GM18861 (cell line): ENCODE measurements around the gene HEPACAM.

Source experiments
- ATAC-seq: cut with Tn5 transposase; IDR thresholded peaks from one replicate; pipeline ENCODE4 v1.9.1; 2021; ENCODE audit not compliant: unreplicated experiment

Gene HEPACAM

DNA sequence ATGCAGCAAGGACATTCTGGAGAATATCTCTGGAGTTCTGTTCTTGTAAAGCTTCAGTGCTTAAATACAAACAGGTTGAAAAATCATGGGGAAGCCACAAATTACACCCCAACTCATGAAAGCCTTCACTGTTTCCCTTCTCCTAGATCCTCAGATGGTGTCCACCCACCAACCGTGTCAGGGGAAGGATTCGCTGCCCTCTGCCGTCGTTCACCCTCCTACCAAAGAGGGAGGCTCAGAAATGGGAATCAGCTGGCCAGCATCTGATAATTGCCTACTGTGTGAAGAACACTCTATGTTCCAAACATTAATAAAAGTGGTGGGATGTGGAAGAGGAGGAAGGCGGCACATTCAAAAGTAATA is 7.4 kb upstream of the HEPACAM start:
- ATAC-seq, result no peak

DNA sequence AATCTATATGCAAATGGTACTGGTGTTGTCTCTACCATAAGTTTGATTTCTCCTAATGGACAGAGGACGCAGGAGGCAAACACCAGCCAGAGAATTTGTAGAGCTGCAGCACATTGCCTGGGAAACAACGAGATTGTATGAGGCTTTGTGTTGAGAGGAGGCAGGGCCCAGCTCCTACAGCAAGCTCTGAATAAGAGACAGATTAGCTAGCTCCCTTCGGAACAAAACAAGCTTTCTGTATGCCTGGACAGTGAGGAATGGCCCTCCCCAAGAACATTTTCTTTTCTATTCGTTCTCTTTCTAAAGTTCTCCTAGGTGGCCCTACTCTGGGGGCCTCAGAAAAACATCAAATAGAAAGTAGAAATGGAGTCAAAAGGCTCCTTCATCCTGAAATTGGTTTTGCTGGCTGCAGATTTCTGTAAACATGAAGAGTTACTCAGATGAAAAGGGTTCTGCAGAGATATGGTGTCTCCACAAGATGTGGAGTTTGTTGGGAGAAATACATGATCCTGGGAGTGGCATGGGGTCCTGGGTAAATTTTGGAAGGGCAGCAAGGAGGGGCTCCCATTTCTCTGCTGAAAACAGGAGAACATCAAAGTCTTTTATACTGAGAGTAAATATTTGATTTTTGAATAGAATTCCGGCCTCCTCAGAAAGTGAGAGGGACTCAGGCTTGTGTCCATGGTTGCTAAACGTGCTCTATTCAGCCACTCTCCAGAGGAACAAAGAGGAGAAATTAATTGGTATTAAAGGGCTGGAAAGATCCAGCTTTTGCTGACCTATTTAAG is 6.8 kb upstream of the HEPACAM start:
- no peak for ATAC-seq

DNA sequence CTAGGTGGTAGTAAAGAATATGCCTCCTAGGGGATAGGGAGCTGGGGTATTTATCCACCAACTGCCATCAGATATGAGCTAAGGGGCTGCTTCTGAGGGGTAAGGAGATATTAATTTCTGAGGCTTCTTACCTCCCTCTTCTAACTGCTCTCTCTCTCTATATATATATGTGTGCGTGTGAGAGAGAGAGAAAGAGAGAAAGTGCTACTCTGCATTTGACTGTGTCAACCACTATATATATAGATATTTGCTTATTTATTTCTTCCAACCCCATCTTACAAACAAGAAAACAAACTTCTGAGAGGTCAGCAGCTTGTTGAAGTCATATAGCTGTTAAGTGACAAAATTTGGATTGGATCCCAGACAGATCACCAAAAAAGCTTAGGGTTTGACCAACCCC is 5.9 kb upstream of the HEPACAM start:
- no peak for ATAC-seq

DNA sequence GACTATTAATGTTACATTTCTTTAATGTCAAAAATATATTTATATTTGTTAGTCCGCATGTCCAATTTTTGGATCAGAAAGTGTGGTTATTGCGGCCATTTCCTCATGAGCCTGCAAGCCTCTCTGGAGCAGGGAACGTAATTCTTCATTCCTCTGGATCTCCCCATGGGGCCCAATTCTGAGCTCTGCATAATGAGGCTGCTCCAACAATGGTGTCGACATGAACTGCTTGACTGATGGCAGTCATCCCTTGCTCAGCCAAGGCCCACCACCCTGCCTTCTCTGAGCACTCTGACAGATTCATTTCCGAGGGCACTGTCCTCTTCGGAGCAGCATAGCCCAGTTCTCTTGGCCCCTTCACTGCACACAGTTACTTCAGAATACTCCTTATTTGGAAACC is 3.1 kb upstream of the HEPACAM start:
- ATAC-seq, result no peak

DNA sequence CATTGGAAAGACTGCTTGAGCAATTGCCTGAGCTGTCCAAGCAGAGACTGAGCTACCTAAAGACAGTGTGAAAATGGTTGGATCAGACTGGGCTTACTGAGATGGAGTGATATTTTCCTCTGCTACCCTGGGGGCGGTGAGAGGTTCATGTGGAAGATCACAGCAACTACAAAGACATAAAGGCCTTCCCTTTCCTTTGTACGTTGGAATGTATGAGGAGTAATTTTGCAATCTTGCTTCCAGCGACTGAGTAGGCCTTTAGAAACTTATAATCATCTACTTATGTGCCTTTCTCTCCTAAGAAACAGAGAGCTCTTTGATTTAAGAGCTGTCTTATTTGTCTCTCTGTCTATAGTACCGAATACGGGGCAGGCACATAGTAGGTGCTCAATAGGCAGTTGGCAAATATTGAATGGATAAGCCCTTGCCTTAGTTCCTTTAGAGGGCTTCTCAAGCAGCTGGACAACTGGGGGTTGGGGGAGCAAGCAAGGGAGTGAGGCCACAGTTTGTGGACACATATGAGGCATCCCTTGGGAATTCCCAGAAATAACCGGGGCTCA is 2.4 kb upstream of the HEPACAM start:
- no peak for ATAC-seq

DNA sequence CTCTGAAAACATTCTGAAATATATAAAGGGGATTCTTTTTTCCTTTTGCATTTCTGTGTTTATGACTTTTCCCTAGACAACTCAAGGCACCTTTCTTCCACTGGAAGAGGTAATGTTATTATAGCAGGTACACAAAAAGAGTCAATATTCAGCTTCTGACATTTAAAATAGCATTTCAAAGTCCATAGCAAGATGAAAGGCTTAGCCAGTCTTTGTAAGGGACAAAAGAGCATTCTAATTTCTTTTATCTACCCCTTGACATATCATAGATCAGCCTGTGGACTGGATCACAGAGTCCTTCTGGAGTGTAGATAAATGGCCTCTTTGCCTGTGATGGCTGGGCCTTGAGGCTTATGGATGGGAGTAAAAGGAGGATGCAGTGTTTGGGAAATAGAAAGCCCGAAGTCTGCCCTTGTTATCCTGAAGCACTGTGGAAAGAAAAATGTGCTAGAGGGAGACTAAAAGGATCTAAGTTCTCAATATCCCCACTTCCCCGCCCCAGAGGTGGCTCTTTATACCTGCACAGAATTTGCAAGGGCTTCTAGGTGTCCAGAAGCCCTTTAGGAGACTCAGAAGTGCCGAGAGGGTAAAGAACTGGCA is 1.6 kb upstream of the HEPACAM start:
- no peak for ATAC-seq

DNA sequence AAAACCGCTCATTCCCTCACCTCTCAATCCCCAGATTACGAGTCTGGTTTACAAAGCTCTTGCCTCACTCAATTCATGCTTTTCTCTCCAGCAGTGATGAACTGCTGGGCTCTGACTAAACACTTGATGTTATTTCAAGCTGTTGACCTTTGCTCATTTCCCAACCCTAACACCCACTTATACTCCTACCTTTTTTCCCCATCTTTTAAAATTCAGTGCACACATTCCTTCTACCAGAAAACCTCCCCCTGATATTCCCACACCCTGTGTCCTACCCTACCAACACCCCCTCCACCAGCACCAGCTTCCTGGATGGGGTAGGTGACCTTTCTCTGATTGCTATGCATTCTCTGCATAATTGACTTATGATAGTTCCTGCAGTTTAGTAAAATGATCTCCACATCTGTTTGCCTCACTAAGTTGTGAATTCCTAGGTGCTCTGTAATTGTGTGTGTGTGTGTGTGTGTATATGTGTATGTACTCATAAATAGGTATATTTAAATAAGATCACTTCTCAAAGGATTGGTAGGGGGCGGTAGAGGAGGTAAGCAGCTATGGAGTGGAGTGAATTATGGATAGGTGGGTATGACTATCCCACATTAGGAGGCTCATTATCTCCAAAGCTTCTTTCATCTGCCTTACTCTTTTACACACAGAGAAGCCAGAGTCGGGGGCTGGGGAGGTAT is 842 bp downstream of the HEPACAM start:
- ATAC-seq, result no peak

DNA sequence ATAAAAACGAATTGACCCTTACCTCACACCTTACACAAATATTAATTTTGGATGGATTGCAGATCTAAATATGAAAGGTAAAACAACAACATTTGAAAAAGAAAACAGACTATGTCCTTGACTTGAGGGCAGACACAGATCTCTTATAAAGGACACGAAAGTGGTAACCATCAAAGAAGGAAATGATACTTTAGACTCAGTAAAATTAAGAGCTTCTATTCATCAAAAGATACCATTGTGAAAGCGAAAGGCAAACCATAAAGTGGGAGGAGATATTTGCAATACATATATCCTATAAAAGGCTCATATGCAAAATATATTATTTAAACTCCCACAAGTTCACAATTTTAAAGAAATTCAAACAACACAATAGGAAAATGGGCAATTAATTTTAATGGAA is 5.0 kb downstream of the HEPACAM start:
- peak; percentile 95 for ATAC-seq

DNA sequence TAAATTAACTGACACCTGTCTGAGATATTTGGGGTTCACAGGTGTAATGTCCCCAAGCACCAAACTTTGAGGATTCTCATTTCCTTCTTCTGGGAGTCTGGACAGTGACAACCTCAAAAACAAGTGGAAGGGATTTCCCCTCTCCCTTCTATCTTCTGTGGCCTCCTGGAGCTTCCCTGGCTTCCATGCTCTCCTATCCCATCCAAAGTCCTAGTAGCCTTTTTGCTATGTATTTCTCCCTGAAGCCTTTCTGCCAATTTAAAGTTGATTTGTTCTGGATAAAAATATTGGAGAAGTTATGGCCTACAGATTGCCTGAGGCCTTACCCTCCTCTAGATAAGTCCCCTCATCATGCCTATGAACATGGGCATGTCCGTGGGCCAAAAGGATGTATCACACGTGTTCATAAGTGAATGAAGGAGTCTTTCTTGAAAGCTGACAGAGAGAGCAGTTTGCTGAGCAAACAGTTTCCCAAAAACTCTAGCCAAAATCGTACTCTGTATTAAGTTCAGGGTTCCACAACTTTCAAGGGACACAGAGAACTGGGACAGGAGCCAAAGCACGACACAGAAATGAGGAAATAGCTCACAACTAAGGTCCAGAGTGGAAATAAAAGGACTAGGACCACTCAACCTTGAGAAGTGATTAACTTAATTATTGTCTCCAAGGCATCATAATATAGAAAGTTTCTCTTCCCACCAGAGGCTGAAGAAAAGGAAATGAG is 6.7 kb downstream of the HEPACAM start:
- no peak for ATAC-seq

DNA sequence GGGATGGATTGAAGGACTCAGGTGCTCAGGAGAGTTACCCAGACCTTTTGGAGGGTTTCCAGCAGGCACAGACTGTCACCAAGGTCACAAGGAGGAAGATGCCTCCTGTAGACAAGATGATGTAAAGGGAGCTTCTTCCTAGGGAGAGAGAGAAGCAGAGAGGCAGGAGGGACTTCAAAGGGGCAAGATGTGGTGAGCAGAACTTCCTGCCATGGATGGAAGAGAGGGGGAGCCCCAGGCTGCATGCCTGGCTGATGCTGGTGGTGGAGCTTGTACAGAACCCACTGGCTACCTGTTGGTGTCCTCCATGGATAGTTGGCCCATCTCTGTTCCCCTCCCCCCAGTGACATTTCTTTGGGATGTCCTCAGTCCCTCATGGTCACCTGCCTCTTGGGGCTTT is 12.6 kb downstream of the HEPACAM start:
- ATAC-seq, result no peak

DNA sequence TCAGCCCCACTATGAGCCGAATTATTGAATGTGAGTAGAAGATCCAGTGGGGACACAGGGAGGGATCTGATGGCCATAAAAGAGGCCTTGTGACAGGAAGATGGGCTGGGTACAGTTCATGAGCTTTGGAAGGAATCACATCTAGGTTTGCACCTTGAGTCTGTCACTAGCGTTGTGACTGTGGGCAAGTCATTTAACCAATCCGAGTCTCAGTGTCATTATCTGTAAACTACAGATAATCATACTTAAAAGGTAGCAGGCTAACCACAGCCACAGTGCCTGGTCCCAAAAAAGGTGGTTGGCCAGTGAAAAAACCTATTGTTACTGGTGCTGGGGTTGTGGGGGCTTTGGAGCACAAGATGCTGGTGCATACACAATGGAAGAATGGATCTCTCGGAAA is 13.0 kb downstream of the HEPACAM start:
- no peak for ATAC-seq

DNA sequence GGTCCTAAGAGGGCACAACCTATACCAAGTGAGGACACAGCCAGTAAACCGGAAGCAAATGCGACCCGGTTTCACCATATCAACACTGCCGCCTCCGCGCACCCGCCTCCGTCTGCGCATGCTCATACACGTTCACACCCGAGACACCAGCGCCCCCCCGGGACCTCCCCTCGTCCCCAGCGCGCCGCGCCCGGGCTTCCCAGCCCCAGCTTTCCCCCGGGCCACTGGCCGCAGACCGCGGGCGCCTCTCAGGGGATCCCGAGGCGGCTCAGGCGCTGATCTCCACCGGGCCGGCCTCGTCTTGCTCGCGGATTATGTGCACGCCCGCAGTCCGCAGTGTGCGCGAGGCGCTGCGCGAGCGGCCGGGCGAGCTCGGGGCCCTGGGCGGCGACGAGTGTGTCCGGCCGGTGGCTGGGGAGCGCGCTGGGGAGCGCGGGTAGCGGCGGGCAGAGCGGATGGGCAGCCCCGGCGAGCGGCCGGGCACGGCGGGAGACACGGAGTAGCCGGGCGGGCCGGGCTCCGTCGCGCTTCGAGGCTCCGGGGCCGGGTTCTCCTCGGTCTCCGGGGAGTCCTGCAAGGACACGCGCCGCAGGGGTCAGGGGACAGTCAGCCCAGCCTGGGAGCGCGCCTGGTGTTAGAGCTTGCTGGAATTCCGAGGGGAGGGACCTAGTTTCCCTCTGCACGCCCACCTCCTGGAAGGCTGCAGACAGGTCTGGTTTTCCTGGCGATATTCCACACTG is 14.8 kb downstream of the HEPACAM start:
- no peak for ATAC-seq

DNA sequence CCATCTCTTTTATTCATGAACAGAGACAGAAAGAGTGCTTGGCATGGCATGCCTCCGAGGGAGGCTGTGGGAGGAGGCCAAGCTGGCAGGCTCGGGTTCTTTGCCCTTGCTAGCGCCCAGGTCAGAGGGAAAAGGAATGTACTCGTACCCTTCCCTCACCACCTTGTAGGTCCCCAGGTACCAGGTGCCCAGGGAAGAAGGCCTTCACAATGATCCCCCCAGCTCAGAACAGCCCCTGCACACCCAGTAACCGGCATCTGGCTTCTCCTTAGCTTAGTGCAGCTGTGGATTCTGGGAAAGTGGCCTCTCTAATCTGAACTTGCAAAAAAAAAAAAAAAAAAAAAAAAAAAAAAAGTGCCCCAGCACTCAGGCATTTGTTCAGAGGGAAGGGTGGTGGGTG is 15.5 kb downstream of the HEPACAM start:
- no peak for ATAC-seq

DNA sequence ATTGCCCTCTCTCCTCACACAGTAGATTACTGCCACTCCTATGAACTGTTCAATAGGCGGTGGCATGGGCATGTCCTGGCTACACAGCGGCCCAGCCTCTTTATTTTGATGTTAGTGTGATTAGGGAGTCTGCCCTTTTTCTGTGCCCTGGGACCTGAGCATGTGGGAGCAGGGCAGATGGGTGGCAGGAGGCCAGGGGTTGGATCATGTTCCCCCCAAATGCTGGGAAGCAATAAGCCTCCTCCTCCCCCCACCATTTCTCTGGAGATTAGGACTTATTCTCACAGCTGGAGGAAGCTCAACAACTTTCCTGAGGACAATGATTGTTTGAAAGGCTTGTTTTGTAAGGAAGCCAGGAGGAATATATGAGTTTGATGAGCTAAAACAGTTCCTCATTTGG is 15.9 kb downstream of the HEPACAM start:
- no peak for ATAC-seq

DNA sequence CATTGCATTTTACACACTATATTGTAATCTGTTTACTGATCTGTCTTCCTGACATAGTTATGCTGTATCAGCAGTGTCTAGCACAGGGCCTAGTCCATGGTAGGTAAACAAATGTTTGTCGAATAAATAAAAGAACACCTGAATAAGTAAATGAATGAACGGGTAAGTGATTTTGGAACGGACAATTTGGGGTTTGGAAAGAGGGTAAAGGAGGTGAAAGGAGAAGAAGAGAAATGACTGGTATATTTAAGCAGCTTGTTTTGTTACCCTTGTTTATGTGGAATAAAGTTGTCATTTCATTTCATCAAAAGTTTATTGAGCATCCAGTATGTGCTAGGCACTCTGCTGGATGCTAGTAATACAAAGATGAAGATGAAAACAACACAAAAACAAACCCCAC is 16.9 kb downstream of the HEPACAM start, which contains the start of gene HEPN1:
Gene HEPN1 (plus strand): TSS at position 301 of the 400 bp plus-strand sequence.
- ATAC-seq, result no peak

DNA sequence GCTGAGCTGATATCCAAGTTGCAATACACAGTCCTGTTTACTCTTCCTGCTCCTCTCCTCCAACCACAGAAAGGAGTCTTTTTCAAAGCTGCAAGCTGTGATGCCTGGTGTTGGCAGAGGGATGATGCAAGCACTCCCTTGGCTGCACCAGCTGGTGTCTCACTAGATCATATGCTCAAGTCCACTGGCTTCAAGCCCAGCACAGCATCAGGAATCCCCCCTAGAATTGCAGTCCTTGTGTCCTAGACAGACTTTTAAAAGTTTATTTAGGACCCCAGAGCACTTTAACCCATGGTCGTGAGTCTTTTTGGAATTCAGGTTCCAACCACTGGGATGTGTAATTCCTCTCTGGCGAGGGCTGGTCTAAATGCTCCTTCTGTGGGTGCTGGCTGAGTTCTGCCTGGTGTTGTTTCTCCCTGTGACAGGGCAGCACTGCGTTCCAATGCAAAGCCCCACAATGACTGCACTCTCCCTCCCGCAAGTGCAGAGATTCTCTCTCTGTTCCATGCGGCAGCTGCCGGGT is 18.7 kb downstream of the HEPACAM start:
- ATAC-seq, result no peak

DNA sequence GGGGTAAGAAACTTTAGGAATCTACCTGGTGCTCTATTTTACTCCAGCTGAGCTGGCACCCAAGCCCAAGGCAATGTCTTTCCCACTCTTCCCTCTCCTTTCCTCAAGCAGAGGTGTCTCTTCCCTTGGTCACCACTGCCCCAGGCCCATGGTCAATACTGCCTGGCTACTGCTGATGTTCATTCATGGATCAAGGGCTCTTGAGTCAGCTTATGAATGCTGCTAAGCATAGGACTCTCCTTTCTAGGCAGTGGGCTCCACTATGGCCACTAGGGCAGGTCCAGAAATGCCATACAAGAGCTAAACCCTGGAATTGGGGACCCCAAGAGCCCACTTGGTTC is 19.5 kb downstream of the HEPACAM start:
- ATAC-seq, result no peak

DNA sequence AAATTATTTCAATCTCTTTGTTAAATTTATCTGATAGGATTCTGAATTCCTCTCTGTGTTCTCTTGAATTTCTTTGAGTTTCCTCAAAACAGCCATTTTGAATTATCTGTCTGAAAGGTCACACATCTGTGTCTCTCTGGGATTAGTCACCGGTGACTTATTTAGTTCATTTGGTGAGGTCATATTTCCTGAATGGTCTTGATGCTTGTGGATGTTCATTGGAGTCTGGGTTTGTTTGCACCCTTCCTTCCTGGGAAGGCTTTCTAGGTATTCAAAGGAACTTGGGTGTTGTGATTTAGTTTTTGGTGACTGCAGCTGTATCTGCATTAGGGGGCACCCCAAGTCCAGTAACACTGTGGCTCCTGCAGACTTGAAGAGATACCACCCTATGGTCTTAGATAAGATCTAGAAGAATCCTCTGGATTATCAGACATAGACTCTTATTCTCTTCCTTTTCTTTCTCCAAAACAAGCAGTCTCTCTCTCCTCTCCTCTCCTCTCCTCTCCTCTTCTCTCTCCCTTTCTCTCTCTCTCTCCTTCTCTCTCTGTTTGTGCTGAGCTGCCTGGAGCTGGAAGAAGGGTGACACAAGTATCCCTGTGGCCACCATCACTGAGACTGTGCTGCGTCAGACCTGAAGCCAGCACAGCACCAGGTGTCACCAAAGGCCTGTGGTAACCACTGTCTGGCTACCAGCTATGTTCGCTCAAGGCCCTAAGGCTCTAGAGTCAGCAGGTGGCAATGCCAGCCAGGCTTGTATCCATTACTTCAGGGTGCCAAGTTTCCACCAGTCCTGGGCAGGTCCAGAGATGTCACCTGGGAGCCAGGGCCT is 20.1 kb downstream of the HEPACAM start:
- no peak for ATAC-seq

DNA sequence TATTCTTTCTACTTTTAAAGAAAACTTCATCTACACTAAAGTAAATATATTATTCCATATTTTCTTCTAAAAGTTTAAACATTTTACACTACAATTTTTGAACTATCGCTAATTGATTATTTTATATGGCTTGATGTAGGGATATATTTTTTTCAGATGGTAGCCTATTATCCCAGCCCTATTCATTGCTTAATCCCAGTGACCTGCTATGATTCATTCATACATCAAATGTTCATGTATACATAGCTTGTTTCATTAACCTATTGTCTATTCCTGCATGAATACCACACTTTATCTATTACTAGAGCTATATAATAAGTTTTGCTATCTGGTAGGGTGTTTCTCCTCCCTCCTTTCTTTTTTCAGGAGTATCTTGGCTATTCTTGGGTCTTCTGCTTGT is 33.2 kb downstream of the HEPACAM start:
- no peak for ATAC-seq

DNA sequence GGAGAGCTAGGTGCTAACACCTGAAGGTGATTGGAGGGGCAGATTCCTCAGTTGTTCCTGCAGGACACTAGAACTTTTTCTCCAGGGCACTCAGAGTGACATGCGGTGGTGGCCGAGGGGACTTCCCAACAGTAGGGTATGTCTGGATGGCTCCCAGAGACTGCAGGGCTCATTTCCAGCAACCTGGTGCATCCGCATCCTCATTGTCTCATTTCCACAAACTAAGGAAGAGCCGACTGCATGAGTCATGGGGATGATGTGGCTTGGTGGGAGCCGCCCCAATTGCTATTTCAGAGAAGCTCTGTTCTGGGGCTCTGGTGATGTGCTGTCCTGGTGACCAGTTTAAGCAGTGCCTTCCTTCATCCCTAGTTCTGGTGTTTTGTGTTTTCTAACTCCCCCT is 35.4 kb downstream of the HEPACAM start:
- ATAC-seq, result no peak
